GM19455 (cell line): ENCODE measurements around the gene IGFBP1.
"Not testable (repeated sequence)": the region's sequence is repeated elsewhere in the genome, so short reads cannot be mapped to it uniquely, and the experiment has no call there.

Experiments
- ATAC-seq: cut with Tn5 transposase; IDR thresholded peaks from one replicate; pipeline ENCODE4 v1.9.1; 2021; ENCODE audit not compliant: unreplicated experiment

The IGFBP1 gene

GRCh38 chr7:45888185-45888992 is at the start of gene IGFBP1:
Gene IGFBP1, plus strand, starts transcription at chr7:45888488. Its CDS starts 165 bp downstream, at chr7:45888653.
- no peak for ATAC-seq

GRCh38 chr7:45838852-45839251 is 49.4 kb upstream of the IGFBP1 start:
- not testable (repeated sequence) for ATAC-seq

GRCh38 chr7:45841926-45842717 is 46.2 kb upstream of the IGFBP1 start:
- ATAC-seq: not testable (repeated sequence)

- not testable (repeated sequence) for ATAC-seq
These were observed 41.8 kb upstream of the IGFBP1 start for GRCh38 chr7:45846536-45846935.

- not testable (repeated sequence) for ATAC-seq
These were observed 39.6 kb upstream of the IGFBP1 start for GRCh38 chr7:45848734-45849133.

- ATAC-seq: not testable (repeated sequence)
These were observed 35.3 kb upstream of the IGFBP1 start for GRCh38 chr7:45852984-45853383.

- ATAC-seq: not testable (repeated sequence)
These were observed 34.8 kb upstream of the IGFBP1 start for GRCh38 chr7:45853491-45853890.

GRCh38 chr7:45855680-45856079 is 32.6 kb upstream of the IGFBP1 start:
- not testable (repeated sequence) for ATAC-seq

- not testable (repeated sequence) for ATAC-seq
These were observed 31.4 kb upstream of the IGFBP1 start for GRCh38 chr7:45856888-45857287.

GRCh38 chr7:45863715-45864114 is 24.6 kb upstream of the IGFBP1 start:
- no peak for ATAC-seq

GRCh38 chr7:45865594-45866410 is 22.5 kb upstream of the IGFBP1 start:
- no peak for ATAC-seq

GRCh38 chr7:45867471-45867870 is 20.8 kb upstream of the IGFBP1 start:
- no peak for ATAC-seq

GRCh38 chr7:45869426-45869825 is 18.9 kb upstream of the IGFBP1 start:
- ATAC-seq: no peak

- ATAC-seq: no peak
These were observed 15.9 kb upstream of the IGFBP1 start for GRCh38 chr7:45872116-45873034.

- ATAC-seq: no peak
These were observed 15.3 kb upstream of the IGFBP1 start, which contains the start of gene CCDC201 for GRCh38 chr7:45873035-45873354. Gene CCDC201, minus strand, starts transcription at chr7:45873082. Its CDS starts 75 bp downstream, at chr7:45873007.

- no peak for ATAC-seq
These were observed 14.9 kb upstream of the IGFBP1 start for GRCh38 chr7:45873355-45873754.

- no peak for ATAC-seq
These were observed 13.7 kb upstream of the IGFBP1 start for GRCh38 chr7:45874408-45875131.

- no peak for ATAC-seq
These were observed 11.8 kb upstream of the IGFBP1 start for GRCh38 chr7:45876519-45876918.

GRCh38 chr7:45878457-45879144 is 9.7 kb upstream of the IGFBP1 start:
- ATAC-seq: no peak
